ENCODE measurements around the gene IL2RG.

Gene IL2RG

GRCh38 chrX:71068044-71068918 is 43.1 kb downstream of the IL2RG start, which contains the start of gene SNX12:
Gene SNX12, minus strand, starts transcription at chrX:71068334. Its CDS starts 28 bp downstream, at chrX:71068306.
- peak; percentile 90 for DNase-seq

- DNase-seq: no peak
These were observed 43.7 kb downstream of the IL2RG start for GRCh38 chrX:71067712-71068043.

GRCh38 chrX:71067089-71067488 is 44.3 kb downstream of the IL2RG start:
- no peak for DNase-seq

- no peak for DNase-seq
These were observed 51.2 kb downstream of the IL2RG start for GRCh38 chrX:71060127-71060526.

GRCh38 chrX:71057848-71058530 is 53.4 kb downstream of the IL2RG start:
- no peak for DNase-seq
